ENCODE data around the gene SMIM44. TPM values are rescaled to one million over a fixed set of nuclear protein-coding genes. Genes with fewer than 3 reads are reported as not detected.
A peak's percentile ranks its signal among the peaks of the same experiment; 100 is the strongest.

SMIM44 gene
- polyA plus RNA-seq, 3 donors, result not detected

DNA sequence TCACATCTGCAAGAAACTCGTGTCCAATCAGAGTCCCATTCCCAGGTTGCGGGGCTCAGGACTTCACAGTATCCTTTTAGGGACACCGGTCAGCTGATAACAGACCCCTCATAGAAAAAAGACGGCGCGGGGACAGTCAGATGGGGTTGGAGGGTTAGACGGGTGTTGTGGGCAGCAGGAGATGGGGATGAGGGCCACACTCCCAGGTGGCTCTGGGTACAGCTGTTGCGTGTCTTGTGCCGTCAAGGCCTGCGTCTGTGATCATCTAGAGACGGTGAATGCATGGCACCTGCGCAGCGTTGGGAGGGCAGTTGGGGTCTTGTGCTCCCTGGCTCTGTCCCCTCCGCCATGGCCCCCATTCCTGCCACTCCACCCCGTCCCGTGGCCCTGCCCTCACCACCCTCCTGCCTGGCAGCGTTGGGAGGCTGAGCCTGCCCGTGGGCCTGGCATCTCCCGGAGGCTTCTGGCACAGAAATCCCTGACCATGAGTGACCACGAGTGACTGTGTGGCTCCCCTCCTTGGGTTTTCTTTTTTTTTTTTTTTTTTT is 41.7 kb upstream of the SMIM44 start:
- DNase-seq, result no peak
- Histone ChIP-seq H3K9ac (ENCODE audit: insufficient read depth, low read length, poor library complexity, severe bottlenecking) (no peak overlapping the region), H3K36me3 (replicated peaks in 1 of 2; ENCODE audit: control insufficient read depth in 1 of 2, insufficient read depth in 2 of 2, low read length in 2 of 2) (peaks cover 63 to 81% of the 10 kb centered on the region in 2 donors), H3K4me2 (replicated peaks; ENCODE audit: extremely low read depth, low read length, poor library complexity, severe bottlenecking) (no peak overlapping the region), H3K27ac (ENCODE audit: low read depth in 1 of 2, low read length in 2 of 2) (no peak overlapping the region), H3K4me3 (replicated peaks in 1 of 3; ENCODE audit: low read depth in 2 of 3, low read length in 3 of 3) (no peak overlapping the region), H3K79me2 (ENCODE audit: insufficient read depth, low read length) (peaks cover 40% of the 10 kb centered on the region), H3K27me3 (ENCODE audit: control insufficient read depth in 2 of 2, insufficient read depth in 2 of 2, low read length in 2 of 2) (no peaks in the 10 kb centered on the region), H4K20me1 (ENCODE audit: insufficient read depth, low read length) (peaks cover 60% of the 10 kb centered on the region), H2AFZ (ENCODE audit: insufficient read depth, low read depth, low read length, poor library complexity, severe bottlenecking) (no peak overlapping the region), H3K9me3 (replicated peaks in 1 of 2; ENCODE audit: control insufficient read depth in 1 of 2, insufficient read depth in 1 of 2, low read length in 2 of 2) (no peaks in the 10 kb centered on the region), H3K4me1 (ENCODE audit: control insufficient read depth in 1 of 2, insufficient read depth in 2 of 2, low read length in 2 of 2) (no peaks in the 10 kb centered on the region)
- no peak overlapping the region for H3K4me3 Mint-ChIP-seq
- peaks cover 0 to 1% (median 0%) of the 10 kb centered on the region in 3 donors for H3K27me3 Mint-ChIP-seq (ENCODE audit: low read depth in 3 of 3)
- H3K36me3 Mint-ChIP-seq, result peaks cover 35 to 59% of the 10 kb centered on the region in 2 donors
- 97% methylated on average over 16 of the region's 20 CpGs for WGBS (ENCODE audit: insufficient coverage)
- no peak for TF ChIP-seq CTCF (IDR thresholded peaks at IDR 0.05)
- intact Hi-C loops (cut with micrococcal nuclease), result no loop called here
- no peaks in the 10 kb centered on the region for H3K4me1 Mint-ChIP-seq
- peaks cover 0 to 2% (median 0%) of the 10 kb centered on the region in 7 donors for H3K9me3 Mint-ChIP-seq
- H3K27ac Mint-ChIP-seq, result peak overlapping the region in 2 of 7 donors; percentile 17 to 63

DNA sequence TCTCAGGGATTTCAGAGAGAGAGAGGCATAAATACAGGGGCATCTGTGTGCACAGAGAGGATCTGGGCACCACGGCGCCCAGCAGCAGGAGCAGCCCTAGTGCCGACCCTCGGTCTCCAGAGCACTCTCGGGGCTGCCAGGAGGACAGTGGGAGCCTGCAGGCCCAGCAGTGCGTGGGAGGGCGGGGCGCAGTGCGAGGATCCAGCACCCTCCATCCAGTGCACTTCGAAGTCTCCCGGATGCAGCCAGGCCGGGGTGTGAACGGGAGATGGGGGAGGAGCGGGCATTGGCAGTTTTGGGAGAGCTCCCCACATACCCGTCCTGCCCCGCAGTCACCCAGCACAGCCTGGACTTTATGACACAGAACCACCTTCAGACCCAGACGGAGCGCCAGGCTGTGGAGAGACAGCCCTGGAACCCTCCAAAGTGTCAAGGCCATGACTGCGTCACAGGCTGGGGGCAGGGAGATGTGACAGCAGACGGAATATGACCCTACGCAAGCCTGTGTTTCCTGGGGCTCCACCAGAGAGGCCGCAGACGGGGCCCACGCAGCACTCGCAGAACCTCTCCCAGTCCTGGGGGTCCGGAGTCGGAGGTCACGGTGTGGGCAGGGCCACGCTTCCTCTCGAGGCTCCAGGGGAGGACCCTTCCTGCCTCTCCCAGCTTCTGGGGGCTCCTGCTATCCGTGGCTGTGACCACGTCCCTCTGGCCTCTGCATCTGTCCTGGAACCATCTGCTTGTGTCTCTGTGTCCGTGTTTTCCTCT is 41.0 kb upstream of the SMIM44 start:
- Histone ChIP-seq H3K27me3 (ENCODE audit: control insufficient read depth in 2 of 2, insufficient read depth in 2 of 2, low read length in 2 of 2) (no peaks in the 10 kb centered on the region), H3K9me3 (replicated peaks in 1 of 2; ENCODE audit: control insufficient read depth in 1 of 2, insufficient read depth in 1 of 2, low read length in 2 of 2) (no peaks in the 10 kb centered on the region), H3K79me2 (ENCODE audit: insufficient read depth, low read length) (peaks cover 47% of the 10 kb centered on the region), H3K9ac (ENCODE audit: insufficient read depth, low read length, poor library complexity, severe bottlenecking) (no peak overlapping the region), H3K27ac (ENCODE audit: low read depth in 1 of 2, low read length in 2 of 2) (no peak overlapping the region), H2AFZ (ENCODE audit: insufficient read depth, low read depth, low read length, poor library complexity, severe bottlenecking) (no peak overlapping the region), H3K4me1 (ENCODE audit: control insufficient read depth in 1 of 2, insufficient read depth in 2 of 2, low read length in 2 of 2) (no peaks in the 10 kb centered on the region), H4K20me1 (ENCODE audit: insufficient read depth, low read length) (peaks cover 67% of the 10 kb centered on the region), H3K4me3 (replicated peaks in 1 of 3; ENCODE audit: low read depth in 2 of 3, low read length in 3 of 3) (no peak overlapping the region), H3K36me3 (replicated peaks in 1 of 2; ENCODE audit: control insufficient read depth in 1 of 2, insufficient read depth in 2 of 2, low read length in 2 of 2) (peaks cover 70 to 88% of the 10 kb centered on the region in 2 donors), H3K4me2 (replicated peaks; ENCODE audit: extremely low read depth, low read length, poor library complexity, severe bottlenecking) (no peak overlapping the region)
- Mint-ChIP-seq H3K4me3 (no peak overlapping the region), H3K27me3 (ENCODE audit: low read depth in 3 of 3) (peaks cover 0 to 1% (median 0%) of the 10 kb centered on the region in 3 donors), H3K4me1 (no peaks in the 10 kb centered on the region), H3K36me3 (peaks cover 40 to 66% of the 10 kb centered on the region in 2 donors), H3K9me3 (peaks cover 0 to 2% (median 0%) of the 10 kb centered on the region in 7 donors), H3K27ac (peak overlapping the region in 1 of 7 donors; percentile 17)
- TF ChIP-seq CTCF (IDR thresholded peaks at IDR 0.05), result no peak
- 99% methylated on average over 27 of the region's 33 CpGs for WGBS (ENCODE audit: insufficient coverage)
- intact Hi-C loops (cut with micrococcal nuclease), result no loop called here
- DNase-seq, result no peak

Data from CD14-positive monocyte (primary cell).